A549 (cell line): ENCODE results near the gene CYSRT1. TPM values are rescaled to one million over a fixed set of nuclear protein-coding genes. Genes with fewer than 3 reads are reported as not detected.
A peak's percentile ranks its signal among the peaks of the same experiment; 100 is the strongest.

ENCODE experiments used
- ATAC-seq, 2 experiments: fragments of 200-7000 bp in 1 of 2; fragments of >200 bp in 1 of 2; cut with Nextera tagmentation in 1 of 2; cut with Tn5 transposase in 1 of 2; 3 replicates each; pipeline versions ENCODE4 v1.8.0 to v1.9.1; 2018 to 2020; ENCODE audit warnings: mild to moderate bottlenecking in 1 of 2, moderate library complexity in 1 of 2
- CTCF ChIA-PET: fragments of 300-600 bp; sonication (Branson Sonifier 250); formaldehyde crosslinking; extraction: SDS; loops from one replicate; lab custom pipeline; 2021; ENCODE audit warnings: antibody characterized with exemption, inconsistent platforms; lab: Yijun Ruan, JAX
- POLR2A ChIA-PET: fragments of 350-600 bp; formaldehyde crosslinking; extraction: SDS; loops from one replicate; lab custom pipeline; 2021; ENCODE audit warnings: antibody characterized with exemption, inconsistent platforms; lab: Yijun Ruan, JAX
- DNase-seq, 2 experiments: peaks; one replicate each; pipeline versions ENCODE4 v3.0.0 to v3.0.0-alpha.2; 2011 to 2016; ENCODE audit warnings: low read depth in 1 of 2, low spot score in 1 of 2
- FAIRE-seq: peaks from 2 replicates; lab custom pipeline; 2011; peaks lifted over from hg19 to GRCh38; lab: Jason Lieb, UNC
- H3K27ac ChIP-seq, 2 experiments: fragments of >200 bp; sonication (Bioruptor Twin); formaldehyde crosslinking; 3 replicates each; pipeline ENCODE4 v1.5.1; 2016 to 2017
- H3K4me1 ChIP-seq: fragments of >200 bp; sonication (Bioruptor Twin); formaldehyde crosslinking; 3 replicates; pipeline ENCODE4 v1.6.1; 2016
- H3K4me2 ChIP-seq: fragments of >200 bp; sonication (Bioruptor Twin); formaldehyde crosslinking; 3 replicates; pipeline ENCODE4 v1.6.1; 2016
- H3K4me3 ChIP-seq: fragments of >200 bp; sonication (Bioruptor Twin); formaldehyde crosslinking; 3 replicates; pipeline ENCODE4 v1.5.1; 2016
- H3K9me3 ChIP-seq: fragments of >200 bp; sonication (Bioruptor Twin); formaldehyde crosslinking; 3 replicates; pipeline ENCODE4 v1.6.1; 2016
- CEBPB ChIP-seq, 2 experiments: fragments of >200 bp in 1 of 2; sonication (Bioruptor Twin) in 1 of 2; formaldehyde crosslinking in 1 of 2; IDR thresholded peaks; 2 replicates each; pipeline ENCODE4 v1.6.1; 2012 to 2016
- CHD4 ChIP-seq: fragments of 200-600 bp; sonication (generic); IDR thresholded peaks from 2 replicates; pipeline ENCODE4 v1.6.1; 2016; ENCODE audit warnings: antibody characterized with exemption, mild to moderate bottlenecking, borderline replicate concordance
- EHMT2 ChIP-seq: fragments of 200-600 bp; sonication (generic); IDR thresholded peaks from 2 replicates; pipeline ENCODE4 v1.6.1; 2016; ENCODE audit warnings: antibody characterized with exemption, low read depth, mild to moderate bottlenecking, moderate library complexity
- EP300 ChIP-seq, 2 experiments: fragments of >200 bp; sonication (Bioruptor Twin); formaldehyde crosslinking; IDR thresholded peaks; 2 replicates in 1 of 2; 3 replicates in 1 of 2; pipeline ENCODE4 v1.6.1; 2016 to 2017
- FOSB ChIP-seq: fragments of 250-450 bp; sonication (Bioruptor Pico); IDR thresholded peaks from 2 replicates; pipeline ENCODE4 v1.5.0; 2020; ENCODE audit warnings: mild to moderate bottlenecking, moderate library complexity
- FOXS1 ChIP-seq: fragments of 250-450 bp; sonication (Bioruptor Pico); IDR thresholded peaks from 2 replicates; pipeline ENCODE4 v1.5.0; 2020; ENCODE audit warnings: mild to moderate bottlenecking, moderate library complexity
- GATA3 ChIP-seq: IDR thresholded peaks from 2 replicates; pipeline ENCODE4 v1.6.1; 2012; ENCODE audit warnings: borderline replicate concordance
- HOXA7 ChIP-seq: fragments of 250-450 bp; sonication (Bioruptor Pico); IDR thresholded peaks from 2 replicates; pipeline ENCODE4 v1.5.0; 2020; ENCODE audit warnings: mild to moderate bottlenecking, moderate library complexity
- JUN ChIP-seq, 2 experiments: fragments of >200 bp; sonication (Bioruptor Twin); formaldehyde crosslinking; IDR thresholded peaks; 2 replicates in 1 of 2; 3 replicates in 1 of 2; pipeline ENCODE4 v1.6.1; 2016 to 2017
- KDM1A ChIP-seq: fragments of 200-600 bp; sonication (generic); IDR thresholded peaks from 2 replicates; pipeline ENCODE4 v1.6.1; 2016; ENCODE audit warnings: low read depth, mild to moderate bottlenecking
- MAFK ChIP-seq: fragments of 450-650 bp; IDR thresholded peaks from 2 replicates; pipeline ENCODE4 v1.6.1; 2014; ENCODE audit not compliant: partially characterized antibody
- NFE2L2 ChIP-seq: fragments of 150-350 bp; conservative IDR thresholded peaks from 2 replicates; pipeline ENCODE4 v1.6.1; 2014; ENCODE audit warnings: low read length
- RARB ChIP-seq: fragments of 250-450 bp; sonication (Bioruptor Pico); IDR thresholded peaks from 2 replicates; pipeline ENCODE4 v1.8.0; 2021; ENCODE audit warnings: mild to moderate bottlenecking, moderate library complexity
- RFX5 ChIP-seq: fragments of 450-650 bp; IDR thresholded peaks from 2 replicates; pipeline ENCODE4 v1.7.1; 2014; ENCODE audit warnings: antibody characterized with exemption, mild to moderate bottlenecking, moderate library complexity
- RNF2 ChIP-seq: fragments of 200-600 bp; sonication (generic); IDR thresholded peaks from 2 replicates; pipeline ENCODE4 v1.6.1; 2016; ENCODE audit warnings: low read depth, mild to moderate bottlenecking, antibody characterized with exemption, moderate library complexity, borderline replicate concordance
- SMC3 ChIP-seq: fragments of >200 bp; sonication (Bioruptor Twin); formaldehyde crosslinking; IDR thresholded peaks from 3 replicates; pipeline ENCODE4 v1.6.1; 2018; ENCODE audit warnings: inconsistent platforms
- ZC3H11A ChIP-seq: fragments of 450-650 bp; IDR thresholded peaks from 2 replicates; pipeline ENCODE4 v1.6.1; 2014; ENCODE audit warnings: antibody characterized with exemption, mild to moderate bottlenecking
- ZFP36 ChIP-seq: fragments of 450-650 bp; IDR thresholded peaks from 2 replicates; pipeline ENCODE4 v1.6.1; 2014; ENCODE audit warnings: borderline replicate concordance; ENCODE audit not compliant: partially characterized antibody
- ZNF302 ChIP-seq: fragments of 250-450 bp; sonication (Bioruptor Pico); IDR thresholded peaks from 2 replicates; pipeline ENCODE4 v1.9.0; 2021; ENCODE audit warnings: inconsistent platforms, mild to moderate bottlenecking, moderate library complexity
- WGBS: methylation state at CpG from one replicate; pipeline ENCODE4 v1.1.6; 2017; ENCODE audit errors: missing lambda C conversion rate; 5-methylcytosine and 5-hydroxymethylcytosine counted together
- polyA plus RNA-seq, 4 experiments: library from polyadenylated mRNA; depleted of rRNA in 3 of 4; stranded (reverse); fragments of >200 nt; fragmentation: RNase III in 1 of 4; extraction: RNeasy Plus Mini Kit Qiagen cat#74134 plus additional on column Dnase treatment in 1 of 4; gene quantifications; 2 replicates in 3 of 4; 3 replicates in 1 of 4; pipeline ENCODE4 v1.2.3, GENCODE V29; 2011 to 2017
- TF ChIP-seq, protein P1 (sequence below): fragments of 150-350 bp; IDR thresholded peaks from 2 replicates; pipeline ENCODE4 v1.6.1; 2014; ENCODE audit warnings: low read depth, mild to moderate bottlenecking, low read length
- TF ChIP-seq, protein P2 (sequence below): IDR thresholded peaks from 2 replicates; pipeline ENCODE4 v1.6.1; 2012
- TF ChIP-seq, protein P3 (sequence below): fragments of 250-450 bp; sonication (Bioruptor Pico); IDR thresholded peaks from 2 replicates; pipeline ENCODE4 v1.5.0; 2020; ENCODE audit warnings: low read depth, mild to moderate bottlenecking, moderate library complexity

The CYSRT1 gene
- polyA plus RNA-seq, 2 of the 4 experiments (the other 2 are of a cell fraction): 0.30 to 0.81 TPM

DNA sequence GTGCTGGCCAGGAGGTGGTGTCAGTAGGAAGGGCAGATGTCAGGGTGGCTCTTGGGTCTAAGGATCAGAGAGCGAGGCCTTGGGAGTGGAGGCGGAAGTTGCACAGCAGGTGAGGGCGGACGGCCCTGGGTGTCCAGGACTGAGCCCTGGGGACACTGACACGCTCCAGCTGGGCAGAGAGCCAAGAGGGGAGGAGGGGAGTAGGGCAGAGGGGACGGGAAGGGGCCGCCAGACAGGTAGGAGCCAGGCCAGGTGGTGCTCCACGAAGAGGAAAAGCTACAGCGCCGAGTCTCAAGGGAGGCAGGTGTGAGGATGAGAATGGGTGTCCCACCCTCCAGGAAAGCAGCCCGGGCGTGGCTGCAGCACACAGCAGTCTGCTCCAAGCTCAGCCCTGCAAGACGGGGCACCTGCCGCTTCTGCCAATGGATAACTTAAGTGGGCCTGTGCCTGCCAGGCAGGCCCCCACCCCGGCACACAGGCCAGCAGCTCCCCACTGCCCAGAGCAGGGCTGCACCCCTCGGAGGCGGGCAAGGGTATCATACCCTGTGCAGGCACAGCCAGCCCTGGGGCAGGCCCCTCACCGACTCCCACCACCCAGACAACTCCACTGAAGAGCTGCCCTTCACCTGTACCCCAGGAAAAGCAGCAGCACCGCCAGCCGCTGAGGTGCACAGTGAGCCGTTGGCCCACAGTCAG lies 29.3 kb upstream of the CYSRT1 start:
- Histone ChIP-seq H3K9me3 (no peaks in the 10 kb centered on the region), H3K4me1 (peaks cover 38% of the 10 kb centered on the region)
- no peak for FAIRE-seq
- POLR2A ChIA-PET: interaction anchor here (0.9 kb wide), 1 partner anchor 66 kb away, joined by 3 read pairs; no protein-coding TSS in a partner anchor
- no peak for DNase-seq
- CTCF ChIA-PET: interaction anchor here (1.2 to 11.5 kb wide), 7 partner anchors 9 to 132 kb away, joined by 3 to 156 read pairs (median 5); partner anchors contain the start of genes LRRC26, RNF224, TMEM210 and TOR4A
- ATAC-seq: no peak
- TF ChIP-seq ZNF302 (CRISPR knock-in tag) (no peak), RARB (CRISPR knock-in tag) (no peak), EHMT2 (no peak), JUN (IDR thresholded peaks at IDR 0.05) (no peak), NFE2L2 (no peak), MAFK (no peak), GATA3 (no peak), ZC3H11A (no peak), ZFP36 (no peak)
- TF ChIP-seq, protein P1, sequence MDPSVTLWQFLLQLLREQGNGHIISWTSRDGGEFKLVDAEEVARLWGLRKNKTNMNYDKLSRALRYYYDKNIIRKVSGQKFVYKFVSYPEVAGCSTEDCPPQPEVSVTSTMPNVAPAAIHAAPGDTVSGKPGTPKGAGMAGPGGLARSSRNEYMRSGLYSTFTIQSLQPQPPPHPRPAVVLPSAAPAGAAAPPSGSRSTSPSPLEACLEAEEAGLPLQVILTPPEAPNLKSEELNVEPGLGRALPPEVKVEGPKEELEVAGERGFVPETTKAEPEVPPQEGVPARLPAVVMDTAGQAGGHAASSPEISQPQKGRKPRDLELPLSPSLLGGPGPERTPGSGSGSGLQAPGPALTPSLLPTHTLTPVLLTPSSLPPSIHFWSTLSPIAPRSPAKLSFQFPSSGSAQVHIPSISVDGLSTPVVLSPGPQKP: no peak
- TF ChIP-seq, protein P2, sequence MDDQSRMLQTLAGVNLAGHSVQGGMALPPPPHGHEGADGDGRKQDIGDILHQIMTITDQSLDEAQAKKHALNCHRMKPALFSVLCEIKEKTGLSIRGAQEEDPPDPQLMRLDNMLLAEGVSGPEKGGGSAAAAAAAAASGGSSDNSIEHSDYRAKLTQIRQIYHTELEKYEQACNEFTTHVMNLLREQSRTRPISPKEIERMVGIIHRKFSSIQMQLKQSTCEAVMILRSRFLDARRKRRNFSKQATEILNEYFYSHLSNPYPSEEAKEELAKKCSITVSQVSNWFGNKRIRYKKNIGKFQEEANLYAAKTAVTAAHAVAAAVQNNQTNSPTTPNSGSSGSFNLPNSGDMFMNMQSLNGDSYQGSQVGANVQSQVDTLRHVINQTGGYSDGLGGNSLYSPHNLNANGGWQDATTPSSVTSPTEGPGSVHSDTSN: no peak
- TF ChIP-seq, all 56 proteins: peak for 0
- 66% methylated on average over 16 of the region's 21 CpGs for WGBS
- Histone ChIP-seq H3K27ac (0 out of 6 replicates have a peak overlapping the region, but pooled peaks of 1 of the 2 experiments have one; percentile 2), H3K4me2 (0 out of 3 replicates have a peak overlapping the region, but pooled peaks have one; percentile 3), H3K4me3 (no peak overlapping the region)

DNA sequence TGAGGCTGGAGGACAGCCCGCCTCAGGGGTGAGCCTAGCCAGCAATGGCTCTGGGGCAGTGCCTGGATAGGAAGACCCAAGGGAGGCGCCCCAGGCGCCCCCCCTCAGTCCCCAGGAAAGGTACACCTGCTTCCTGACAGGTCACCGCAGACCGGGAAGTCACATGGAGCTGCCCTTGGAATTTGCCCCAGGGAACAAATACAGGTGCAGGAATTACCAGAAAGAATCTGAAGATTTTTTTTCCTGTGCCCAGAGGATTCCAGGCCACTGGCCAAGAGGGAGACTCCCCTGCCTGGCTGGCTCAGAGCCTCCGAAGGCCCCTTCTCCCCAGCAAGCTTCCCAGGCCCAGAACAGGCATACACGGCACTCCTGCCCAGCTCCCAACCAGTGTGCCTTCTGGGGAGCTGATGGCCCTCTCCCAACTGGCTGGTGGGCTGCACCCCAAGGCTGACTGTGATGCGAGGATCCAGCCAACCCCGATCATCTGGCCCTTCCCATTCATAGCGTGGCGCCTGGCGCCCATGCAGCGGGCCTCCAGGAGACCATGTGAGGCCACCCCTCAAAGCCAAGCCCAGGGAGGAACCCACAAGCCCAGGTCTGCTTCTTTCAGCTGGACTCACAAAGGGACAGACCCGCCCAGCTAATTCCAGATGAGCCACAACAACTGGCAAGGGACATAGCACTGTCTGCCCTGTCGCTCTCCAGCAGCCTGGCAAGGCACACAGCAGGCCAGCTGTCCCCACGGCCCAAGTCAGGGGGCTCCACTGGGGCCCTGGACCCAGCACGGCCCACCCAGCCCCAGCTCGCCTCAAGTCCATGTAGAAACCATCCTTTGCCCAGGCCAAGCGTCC lies 26.7 kb upstream of the CYSRT1 start:
- Histone ChIP-seq H3K9me3 (no peaks in the 10 kb centered on the region), H3K4me3 (no peak overlapping the region), H3K4me2 (peak overlapping the region; percentile 97; the same call in 2 of the 3 replicates), H3K27ac (no peak overlapping the region), H3K4me1 (peaks cover 45% of the 10 kb centered on the region)
- FAIRE-seq (no peak), DNase-seq (no peak), ATAC-seq (no peak)
- TF ChIP-seq KDM1A: no peak
- no peak for TF ChIP-seq EHMT2
- TF ChIP-seq NFE2L2: no peak
- no peak for TF ChIP-seq RFX5
- TF ChIP-seq FOXS1 (CRISPR knock-in tag): no peak
- TF ChIP-seq CEBPB (IDR thresholded peaks at IDR 0.05): no peak
- TF ChIP-seq CHD4: no peak
- no peak for TF ChIP-seq RNF2
- TF ChIP-seq, protein P3, sequence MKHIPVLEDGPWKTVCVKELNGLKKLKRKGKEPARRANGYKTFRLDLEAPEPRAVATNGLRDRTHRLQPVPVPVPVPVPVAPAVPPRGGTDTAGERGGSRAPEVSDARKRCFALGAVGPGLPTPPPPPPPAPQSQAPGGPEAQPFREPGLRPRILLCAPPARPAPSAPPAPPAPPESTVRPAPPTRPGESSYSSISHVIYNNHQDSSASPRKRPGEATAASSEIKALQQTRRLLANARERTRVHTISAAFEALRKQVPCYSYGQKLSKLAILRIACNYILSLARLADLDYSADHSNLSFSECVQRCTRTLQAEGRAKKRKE (CRISPR knock-in tag): no peak
- TF ChIP-seq EP300 (IDR thresholded peaks at IDR 0.05): no peak
- no peak for TF ChIP-seq HOXA7 (CRISPR knock-in tag)
- no peak for TF ChIP-seq SMC3
- no peak for TF ChIP-seq FOSB (CRISPR knock-in tag)
- TF ChIP-seq, protein P1: no peak
- POLR2A ChIA-PET: interaction anchor here (0.6 to 1.5 kb wide), 2 partner anchors 9 to 655 kb away, joined by 3 to 11 read pairs; partner anchors contain the start of genes ANAPC2 and SSNA1
- CTCF ChIA-PET: interaction anchor here (1.0 to 5.3 kb wide), 12 partner anchors 9 to 131 kb away, joined by 3 to 32 read pairs (median 4); partner anchors contain the start of genes ANAPC2, CYSRT1, LRRC26 and RNF224
- 85% methylated on average over 11 of the region's 19 CpGs for WGBS
